Measurements from ENCODE around the gene SPINK7.

Gene SPINK7

GRCh38 chr5:148347706-148348105, 35.5 kb downstream of the SPINK7 start:
- DNase-seq, result no peak

GRCh38 chr5:148352696-148353095, 40.5 kb downstream of the SPINK7 start:
- DNase-seq, result no peak

GRCh38 chr5:148353634-148354033, 41.4 kb downstream of the SPINK7 start:
- no peak for DNase-seq

GRCh38 chr5:148364343-148364742, 52.1 kb downstream of the SPINK7 start:
- DNase-seq, result no peak
